Left lung (tissue), 10 donors: ENCODE data around the gene TARBP2. TPM values are rescaled to one million over a fixed set of nuclear protein-coding genes. Genes with fewer than 3 reads are reported as not detected.

Source experiments
- ATAC-seq: fragments of 200-7000 bp; cut with Tn5 transposase; one replicate; pipeline ENCODE4 v1.9.1; 2020; ENCODE audit warnings: moderate library complexity
- DNase-seq, 4 donors: peaks; one replicate each; pipeline ENCODE4 v3.0.0-alpha.2; 2013 to 2020
- H3K27ac ChIP-seq, 2 donors: fragments of 200-600 bp; sonication (generic) in 1 of 2; one replicate each; pipeline versions ENCODE4 v1.5.0 to v1.8.0; 2020 to 2021
- H3K27me3 ChIP-seq, 2 donors: fragments of 200-600 bp; sonication (generic) in 1 of 2; one replicate each; pipeline versions ENCODE4 v1.5.0 to v1.8.0; 2020 to 2021
- H3K36me3 ChIP-seq, 2 donors: fragments of 200-600 bp; sonication (generic) in 1 of 2; one replicate each; pipeline versions ENCODE4 v1.5.0 to v1.8.0; 2020 to 2021
- H3K4me1 ChIP-seq, 2 donors: fragments of 200-600 bp; one replicate each; pipeline ENCODE4 v1.8.0; 2021
- H3K4me3 ChIP-seq, 2 donors: fragments of 200-600 bp; sonication (generic) in 1 of 2; one replicate each; pipeline versions ENCODE4 v1.5.0 to v1.8.0; 2020 to 2021; ENCODE audit warnings: mild to moderate bottlenecking in 1 of 2
- H3K9me3 ChIP-seq, 2 donors: fragments of 200-600 bp; sonication (generic) in 1 of 2; one replicate each; pipeline versions ENCODE4 v1.5.0 to v1.8.0; 2020 to 2021
- CTCF ChIP-seq, 2 donors: fragments of 200-600 bp; sonication (generic) in 1 of 2; IDR thresholded peaks; one replicate each; pipeline versions ENCODE4 v1.5.0 to v1.8.0; 2021; ENCODE audit warnings: antibody characterized with exemption in 2 of 2
- intact Hi-C, 2 donors: fragments of 100-400 bp; cut with DNase I; formaldehyde crosslinking; loops; one replicate each; pipeline versions ENCODE4 v1.11.2 to v1.14.2; 2022
- polyA plus RNA-seq, 6 donors: library from polyadenylated mRNA; unstranded; fragments of 120-200 nt; gene quantifications; one replicate each; pipeline ENCODE4 v1.2.1, GENCODE V29; 2013; ENCODE audit not compliant: insufficient read length in 6 of 6
- total RNA-seq, 2 donors: library from RNA; stranded (reverse); fragmentation: NEBNext Ultra II Directional; extraction: Animal tissue kit (Norgen Biotek cat#: 25700); gene quantifications; one replicate each; pipeline ENCODE4 v1.2.1, GENCODE V29; 2021
- donor health status: DM: no; HTN: yes; CAD: no.
- donor health status: DM: no; HTN: no; CAD: no.

TARBP2 gene
- total and polyA plus RNA-seq, 8 donors = 35.6 to 58.6 (median 48.1) TPM

- Histone ChIP-seq H3K27me3 (no peaks in the 10 kb centered on the region), H3K4me1 (no peaks in the 10 kb centered on the region), H3K27ac (peak overlapping the region in 1 of 2 donors; percentile 45), H3K9me3 (no peaks in the 10 kb centered on the region), H3K4me3 (no peak overlapping the region), H3K36me3 (peaks cover 0 to 93% of the 10 kb centered on the region in 2 donors)
- intact Hi-C loops = no loop called here
- TF ChIP-seq CTCF (IDR thresholded peaks at IDR 0.05) = no peak
- ATAC-seq = no peak
- no peak for DNase-seq
These were observed 31.7 kb downstream of the TARBP2 start for GRCh38 chr12:53532524-53533445.

GRCh38 chr12:53533471-53533870 is 32.4 kb downstream of the TARBP2 start:
- ATAC-seq (no peak), DNase-seq (no peak)
- intact Hi-C loops = no loop called here

GRCh38 chr12:53536962-53537361 is 35.9 kb downstream of the TARBP2 start:
- Histone ChIP-seq H3K9me3 (no peaks in the 10 kb centered on the region), H3K4me3 (no peak overlapping the region), H3K27ac (peak overlapping the region; percentile 15 to 51), H3K27me3 (no peaks in the 10 kb centered on the region), H3K36me3 (peaks cover 0 to 92% of the 10 kb centered on the region in 2 donors), H3K4me1 (peaks cover 6 to 10% of the 10 kb centered on the region in 2 donors)
- ATAC-seq = peak; percentile 70
- intact Hi-C loops = no loop called here
- peak in 1 of 4 donors; percentile 37 for DNase-seq
- TF ChIP-seq CTCF (IDR thresholded peaks at IDR 0.05) = no peak

More at GRCh38 chr12:53533471-53533870, 32.4 kb downstream of the TARBP2 start:
- peaks cover 0 to 89% of the 10 kb centered on the region in 2 donors for H3K36me3 ChIP-seq
- peaks cover 0 to 3% of the 10 kb centered on the region in 2 donors for H3K4me1 ChIP-seq
- TF ChIP-seq CTCF (IDR thresholded peaks at IDR 0.05) = no peak
- no peaks in the 10 kb centered on the region for H3K9me3 ChIP-seq
- no peaks in the 10 kb centered on the region for H3K27me3 ChIP-seq
- H3K4me3 ChIP-seq = no peak overlapping the region
- peak overlapping the region; percentile 44 to 45 for H3K27ac ChIP-seq

GRCh38 chr12:53538209-53538689 is 37.2 kb downstream of the TARBP2 start:
- H3K9me3 ChIP-seq = no peaks in the 10 kb centered on the region
- peaks cover 6 to 10% of the 10 kb centered on the region in 2 donors for H3K4me1 ChIP-seq
- H3K36me3 ChIP-seq = peaks cover 0 to 92% of the 10 kb centered on the region in 2 donors
- DNase-seq (peak in 1 of 4 donors; percentile 42), ATAC-seq (peak; percentile 79)
- TF ChIP-seq CTCF (IDR thresholded peaks at IDR 0.05) = no peak
- no peak overlapping the region for H3K4me3 ChIP-seq
- no peaks in the 10 kb centered on the region for H3K27me3 ChIP-seq
- peak overlapping the region; percentile 15 to 51 for H3K27ac ChIP-seq
- intact Hi-C loops = no loop called here

GRCh38 chr12:53539526-53539925 is 38.4 kb downstream of the TARBP2 start:
- DNase-seq (no peak), ATAC-seq (no peak)
- TF ChIP-seq CTCF (IDR thresholded peaks at IDR 0.05) = no peak
- Histone ChIP-seq H3K36me3 (peaks cover 0 to 80% of the 10 kb centered on the region in 2 donors), H3K4me3 (no peak overlapping the region), H3K27me3 (no peaks in the 10 kb centered on the region), H3K9me3 (no peaks in the 10 kb centered on the region), H3K4me1 (peaks cover 6 to 19% of the 10 kb centered on the region in 2 donors), H3K27ac (peak overlapping the region in 1 of 2 donors; percentile 15)
- intact Hi-C loops = no loop called here
